ENCODE results near the gene EFHC1. TPM values are rescaled to one million over a fixed set of nuclear protein-coding genes. Genes with fewer than 3 reads are reported as not detected.

The EFHC1 gene
- total and polyA plus RNA-seq, 2 of the 13 experiments (the other 11 are each of a cell fraction or from before 2014, with no cell fraction given) = 23.4 to 29.5 TPM

GRCh38 chr6:52511163-52511562 is 91.0 kb downstream of the EFHC1 start:
- CTCF ChIA-PET (ENCODE audit: low intra/inter-chr PET ratio, low total read pairs) = no interaction called here
- in situ Hi-C loops (cut with HindIII; ENCODE audit: extremely low pct_ligation_motif_present, low pct_unique_long_range_greater_than_20kb) = no loop called here

More at GRCh38 chr6:52511163-52511562, 91.0 kb downstream of the EFHC1 start:
- BruUV-seq (replicated peaks) = no TSS peak
- WGBS (ENCODE audit: low lambda C conversion rate) = 93% methylated on average over 10 of the region's 10 CpGs
- Histone ChIP-seq H3K9me3 (ENCODE audit: low read length) (no peaks in the 10 kb centered on the region), H3K36me3 (replicated peaks in 1 of 2; ENCODE audit: control insufficient read depth in 1 of 2, insufficient read depth in 2 of 2, low read length in 2 of 2) (peaks cover 55 to 98% of the 10 kb centered on the region in 2 experiments), H3K4me3 (replicated peaks in 1 of 3; ENCODE audit: insufficient read depth in 1 of 3, low read depth in 2 of 3, low read length in 3 of 3) (no peak overlapping the region), H4K20me1 (ENCODE audit: insufficient read depth, low read length) (no peaks in the 10 kb centered on the region), H3K27ac (ENCODE audit: extremely low read length, insufficient read depth, low read length) (no peak overlapping the region), H3K27me3 (ENCODE audit: control insufficient read depth in 1 of 2, insufficient read depth in 2 of 2, low read length in 2 of 2) (no peaks in the 10 kb centered on the region), H3K79me2 (ENCODE audit: insufficient read depth, low read length) (no peaks in the 10 kb centered on the region), H3K4me1 (ENCODE audit: insufficient read depth, low read length) (peaks cover 39% of the 10 kb centered on the region), H3K9ac (ENCODE audit: insufficient read depth, low read depth, low read length) (no peak overlapping the region), H2AFZ (ENCODE audit: low read length) (no peak overlapping the region), H3K4me2 (ENCODE audit: low read depth, low read length) (no peak overlapping the region)
- FAIRE-seq = no peak
- no peak for ATAC-seq
- no peak for TF ChIP-seq CREB1 (IDR thresholded peaks at IDR 0.05)
- TF ChIP-seq CREB1 (CRISPR knock-in tag; IDR thresholded peaks at IDR 0.05) = no peak
- TF ChIP-seq SMYD3 (CRISPR knock-in tag; IDR thresholded peaks at IDR 0.05) = no peak
- TF ChIP-seq JARID2 (CRISPR knock-in tag; IDR thresholded peaks at IDR 0.05; ENCODE audit: insufficient replicate concordance) = no peak
- no peak for TF ChIP-seq CEBPZ (IDR thresholded peaks at IDR 0.05; ENCODE audit: low read length)
- TF ChIP-seq NFE2 (CRISPR knock-in tag; IDR thresholded peaks at IDR 0.05) = no peak
- intact Hi-C loops (cut with micrococcal nuclease; ENCODE audit: unreplicated experiment) = loop anchor here (10.0 kb wide), 1 partner anchor 154 kb away; no protein-coding TSS in a partner anchor
- POLR2A ChIA-PET = no interaction called here
- no peak for DNase-seq (ENCODE audit: low spot score)
